GM23248 (cell line): ENCODE measurements around the gene DNAJC8.

Source experiments
- EZH2 ChIP-seq: fragments of 200-600 bp; sonication (generic); IDR thresholded peaks from 2 replicates; pipeline ENCODE4 v1.6.1; 2018; ENCODE audit warnings: antibody characterized with exemption, mild to moderate bottlenecking; ENCODE audit not compliant: insufficient read depth, poor library complexity, severe bottlenecking
- EZH2phosphoT487 ChIP-seq: fragments of 200-600 bp; sonication (generic); IDR thresholded peaks from 2 replicates; pipeline ENCODE4 v1.6.1; 2018; ENCODE audit warnings: antibody characterized with exemption, moderate library complexity, mild to moderate bottlenecking, low read depth; ENCODE audit not compliant: insufficient read depth

GRCh38 chr1:28248273-28249012 lies 15.6 kb upstream of the DNAJC8 start:
- no peak for TF ChIP-seq EZH2
- TF ChIP-seq EZH2phosphoT487: no peak
